NCI-H748 treated with DMSO at 0.1 percent for 48 hours (cell line): ENCODE results near the gene LRP2.
"Not testable (repeated sequence)": the region's sequence is repeated elsewhere in the genome, so short reads cannot be mapped to it uniquely, and the experiment has no call there.

Source experiments
- DNase-seq: peaks from one replicate; lab custom pipeline; 2025; lab: John Stamatoyannopoulos, UW

Gene LRP2

GRCh38 chr2:169175112-169175511 is 187.2 kb downstream of the LRP2 start:
- DNase-seq: no peak

- DNase-seq: no peak
Measured at GRCh38 chr2:169173876-169174275, 188.5 kb downstream of the LRP2 start.

- DNase-seq: no peak
Measured at GRCh38 chr2:169172914-169173313, 189.4 kb downstream of the LRP2 start.

GRCh38 chr2:169172151-169172735 is 190.1 kb downstream of the LRP2 start:
- DNase-seq: no peak

GRCh38 chr2:169165791-169166190 is 196.5 kb downstream of the LRP2 start:
- DNase-seq: no peak

GRCh38 chr2:169164311-169164710 is 198.0 kb downstream of the LRP2 start:
- DNase-seq: no peak

- DNase-seq: no peak
Measured at GRCh38 chr2:169162613-169163012, 199.7 kb downstream of the LRP2 start.

- DNase-seq: no peak
Measured at GRCh38 chr2:169160926-169161481, 201.3 kb downstream of the LRP2 start.

GRCh38 chr2:169159686-169160085 is 202.6 kb downstream of the LRP2 start:
- DNase-seq: no peak

GRCh38 chr2:169158874-169159273 is 203.5 kb downstream of the LRP2 start:
- DNase-seq: no peak

GRCh38 chr2:169146220-169146619 is 216.1 kb downstream of the LRP2 start:
- no peak for DNase-seq

GRCh38 chr2:169143998-169144397 is 218.3 kb downstream of the LRP2 start:
- no peak for DNase-seq

- no peak for DNase-seq
Measured at GRCh38 chr2:169141713-169142352, 220.5 kb downstream of the LRP2 start.

- no peak for DNase-seq
Measured at GRCh38 chr2:169139993-169140767, 222.2 kb downstream of the LRP2 start.

GRCh38 chr2:169139145-169139544 is 223.2 kb downstream of the LRP2 start:
- DNase-seq: no peak

GRCh38 chr2:169137924-169138323 is 224.4 kb downstream of the LRP2 start:
- DNase-seq: no peak

GRCh38 chr2:169136885-169137534 is 225.3 kb downstream of the LRP2 start:
- DNase-seq: no peak

- not testable (repeated sequence) for DNase-seq
Measured at GRCh38 chr2:169136428-169136827, 225.9 kb downstream of the LRP2 start.

- not testable (repeated sequence) for DNase-seq
Measured at GRCh38 chr2:169134272-169134671, 228.1 kb downstream of the LRP2 start.

GRCh38 chr2:169131587-169132512 is 230.5 kb downstream of the LRP2 start:
- DNase-seq: peak; percentile 64

- DNase-seq: no peak
Measured at GRCh38 chr2:169129703-169130243, 232.6 kb downstream of the LRP2 start.
